Fibroblast of the aortic adventitia (primary cell): ENCODE measurements around the gene ADARB2. TPM values are rescaled to one million over a fixed set of nuclear protein-coding genes. Genes with fewer than 3 reads are reported as not detected.

ENCODE experiments used
- DNase-seq: peaks from one replicate; pipeline ENCODE4 v3.0.0-alpha.2; 2010; ENCODE audit warnings: low read depth
- H3K4me3 ChIP-seq: 2 replicates; pipeline ENCODE4 v1.5.1; 2011; ENCODE audit warnings: low read depth, mild to moderate bottlenecking, control low read depth, low read length, moderate library complexity
- total RNA-seq: library from RNA; depleted of rRNA; stranded (reverse); fragments of >200 nt; gene quantifications from 2 replicates; pipeline ENCODE4 v1.2.3, GENCODE V29; 2012; ENCODE audit warnings: low replicate concordance
- TF ChIP-seq, protein P1 (sequence below): IDR thresholded peaks from 2 replicates; pipeline ENCODE4 v1.5.1; 2011; ENCODE audit warnings: mild to moderate bottlenecking, low read length, control low read depth, inconsistent platforms; ENCODE audit not compliant: insufficient read depth

ADARB2 gene
- total RNA-seq, 1 donor = not detected

GRCh38 chr10:1688531-1688930, 48.8 kb downstream of the ADARB2 start:
- no peak overlapping the region for H3K4me3 ChIP-seq
- TF ChIP-seq, protein P1, sequence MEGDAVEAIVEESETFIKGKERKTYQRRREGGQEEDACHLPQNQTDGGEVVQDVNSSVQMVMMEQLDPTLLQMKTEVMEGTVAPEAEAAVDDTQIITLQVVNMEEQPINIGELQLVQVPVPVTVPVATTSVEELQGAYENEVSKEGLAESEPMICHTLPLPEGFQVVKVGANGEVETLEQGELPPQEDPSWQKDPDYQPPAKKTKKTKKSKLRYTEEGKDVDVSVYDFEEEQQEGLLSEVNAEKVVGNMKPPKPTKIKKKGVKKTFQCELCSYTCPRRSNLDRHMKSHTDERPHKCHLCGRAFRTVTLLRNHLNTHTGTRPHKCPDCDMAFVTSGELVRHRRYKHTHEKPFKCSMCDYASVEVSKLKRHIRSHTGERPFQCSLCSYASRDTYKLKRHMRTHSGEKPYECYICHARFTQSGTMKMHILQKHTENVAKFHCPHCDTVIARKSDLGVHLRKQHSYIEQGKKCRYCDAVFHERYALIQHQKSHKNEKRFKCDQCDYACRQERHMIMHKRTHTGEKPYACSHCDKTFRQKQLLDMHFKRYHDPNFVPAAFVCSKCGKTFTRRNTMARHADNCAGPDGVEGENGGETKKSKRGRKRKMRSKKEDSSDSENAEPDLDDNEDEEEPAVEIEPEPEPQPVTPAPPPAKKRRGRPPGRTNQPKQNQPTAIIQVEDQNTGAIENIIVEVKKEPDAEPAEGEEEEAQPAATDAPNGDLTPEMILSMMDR = no peak
- no peak for DNase-seq

DNA sequence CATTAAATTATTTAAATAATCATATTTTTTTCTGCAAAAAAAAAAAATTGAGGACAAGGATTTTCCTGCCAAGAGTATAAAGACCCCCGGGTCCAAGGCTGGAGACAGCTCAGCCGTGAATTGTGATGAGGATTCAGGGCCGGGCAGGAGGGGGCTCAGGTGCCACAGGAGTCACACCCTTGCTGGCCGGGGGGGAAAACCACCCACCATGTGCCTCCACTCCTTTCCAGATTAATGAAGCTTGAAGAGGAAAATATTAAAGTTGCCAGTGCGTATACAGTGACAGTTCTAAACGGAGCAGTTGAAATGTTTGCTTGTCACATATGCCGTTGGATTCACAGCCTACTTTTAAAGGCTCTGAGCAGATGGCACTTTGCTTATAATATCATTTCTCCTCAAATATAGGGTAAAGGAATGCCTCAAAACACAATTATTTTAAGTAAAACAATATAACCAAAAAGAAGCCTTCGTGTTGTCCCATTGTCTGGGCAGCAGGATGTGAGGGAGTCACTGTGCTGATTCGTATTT, 49.6 kb downstream of the ADARB2 start:
- no peak overlapping the region for H3K4me3 ChIP-seq
- TF ChIP-seq, protein P1 = no peak
- no peak for DNase-seq

DNA sequence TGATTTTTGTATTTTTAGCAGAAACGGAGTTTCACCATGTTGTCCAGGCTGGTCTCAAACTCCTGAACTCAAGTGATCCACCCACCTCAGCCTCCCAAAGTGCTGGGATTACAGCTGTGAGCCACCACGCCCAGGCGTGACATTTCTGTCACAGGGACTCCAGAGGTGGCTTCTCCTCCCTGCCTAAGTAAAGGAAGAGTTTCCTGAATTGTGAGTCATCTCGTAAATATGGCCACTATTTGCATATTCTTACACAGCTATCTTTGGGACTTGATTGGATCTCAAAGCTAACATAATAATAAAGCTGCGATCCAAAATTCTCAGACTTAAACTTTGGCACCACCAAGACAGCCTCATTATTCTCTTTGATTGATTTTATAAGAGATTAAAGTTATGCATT, 50.1 kb downstream of the ADARB2 start:
- H3K4me3 ChIP-seq = no peak overlapping the region
- TF ChIP-seq, protein P1 = no peak
- no peak for DNase-seq

- TF ChIP-seq, protein P1 = no peak
- no peak overlapping the region for H3K4me3 ChIP-seq
- DNase-seq = no peak
Measured at GRCh38 chr10:1686491-1686749, 50.9 kb downstream of the ADARB2 start.

GRCh38 chr10:1685699-1686490, 51.4 kb downstream of the ADARB2 start:
- TF ChIP-seq, protein P1 = no peak
- DNase-seq = no peak
- H3K4me3 ChIP-seq = no peak overlapping the region

DNA sequence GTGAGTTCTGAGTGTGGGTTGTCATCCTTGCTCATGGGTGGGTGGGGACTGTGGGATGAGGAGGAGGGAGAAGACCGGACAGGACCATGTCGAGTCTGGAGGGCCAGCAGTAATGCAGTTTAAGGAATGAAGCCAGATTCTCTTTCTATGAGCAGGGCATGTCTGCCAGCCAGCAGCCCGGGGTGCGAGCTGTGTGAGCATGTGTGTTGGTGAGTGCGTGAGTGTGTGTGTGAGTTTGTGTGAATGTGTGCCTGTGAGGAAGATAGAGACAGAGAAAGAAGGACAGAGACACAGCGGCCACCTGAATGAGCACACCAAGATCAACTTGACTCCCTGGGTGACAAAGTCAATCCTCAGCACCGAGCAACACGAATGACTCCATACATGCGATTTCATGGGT, 52.3 kb downstream of the ADARB2 start:
- TF ChIP-seq, protein P1 = no peak
- DNase-seq = no peak
- H3K4me3 ChIP-seq = no peak overlapping the region

DNA sequence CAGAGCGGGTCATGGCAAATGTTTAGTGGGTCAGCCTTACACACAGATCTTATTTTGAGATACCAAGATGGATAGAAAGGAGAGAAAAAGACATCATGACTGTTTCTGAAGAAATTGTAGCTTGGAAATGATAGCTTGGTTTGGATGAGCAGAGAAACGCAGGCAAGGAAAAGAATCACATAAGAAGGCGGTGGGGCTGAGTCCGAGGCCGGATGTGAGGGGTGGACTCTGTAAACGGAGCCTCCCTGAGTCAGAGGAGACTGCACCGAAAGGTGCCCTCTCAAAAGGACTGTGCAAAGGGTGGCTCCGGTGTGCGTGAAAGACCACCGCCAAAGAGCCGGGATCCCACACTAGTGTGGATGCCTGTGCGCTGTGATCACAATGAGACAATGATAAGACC, 53.7 kb downstream of the ADARB2 start:
- DNase-seq = no peak
- no peak overlapping the region for H3K4me3 ChIP-seq
- TF ChIP-seq, protein P1 = no peak
